Fibroblast of pulmonary artery (primary cell): ENCODE results near the gene COX4I1.
"Not testable (repeated sequence)": the region's sequence is repeated elsewhere in the genome, so short reads cannot be mapped to it uniquely, and the experiment has no call there.

Source experiments
- DNase-seq: peaks from one replicate; pipeline ENCODE4 v3.0.0-alpha.2; 2010; ENCODE audit warnings: low read depth
- H3K4me3 ChIP-seq: replicated peaks from 2 replicates; pipeline ENCODE4 v1.5.1; 2011; ENCODE audit warnings: low read depth, mild to moderate bottlenecking, control low read depth, low read length, moderate library complexity
- CTCF ChIP-seq: IDR thresholded peaks from 2 replicates; pipeline ENCODE4 v1.5.1; 2011; ENCODE audit warnings: mild to moderate bottlenecking, control low read depth, low read length, inconsistent platforms; ENCODE audit errors: missing control alignments

Gene COX4I1

GRCh38 chr16:85796599-85796998 is 2.9 kb upstream of the COX4I1 start:
- DNase-seq = no peak
- no peak for TF ChIP-seq CTCF
- no peak overlapping the region for H3K4me3 ChIP-seq

GRCh38 chr16:85798283-85798776 is 1.2 kb upstream of the COX4I1 start:
- H3K4me3 ChIP-seq = peak overlapping the region; percentile 92
- TF ChIP-seq CTCF = no peak
- DNase-seq = peak; percentile 8

- no peak for TF ChIP-seq CTCF
- peak overlapping the region; percentile 92 for H3K4me3 ChIP-seq
- peak; percentile 28 for DNase-seq
Observed at GRCh38 chr16:85798901-85799496, 496 bp upstream of the COX4I1 start.

- H3K4me3 ChIP-seq = peak overlapping the region; percentile 92
- peak; percentile 6 for DNase-seq
- no peak for TF ChIP-seq CTCF
Observed at GRCh38 chr16:85800321-85800669, 800 bp downstream of the COX4I1 start.

GRCh38 chr16:85803570-85803969 is 4.1 kb downstream of the COX4I1 start:
- TF ChIP-seq CTCF = no peak
- H3K4me3 ChIP-seq = no peak overlapping the region
- DNase-seq = no peak

- no peak overlapping the region for H3K4me3 ChIP-seq
- TF ChIP-seq CTCF = no peak
- no peak for DNase-seq
Observed at GRCh38 chr16:85805442-85806045, 6.0 kb downstream of the COX4I1 start.

- H3K4me3 ChIP-seq = no peak overlapping the region
- DNase-seq = no peak
- TF ChIP-seq CTCF = no peak
Observed at GRCh38 chr16:85806539-85806938, 7.0 kb downstream of the COX4I1 start.

- not testable (repeated sequence) for H3K4me3 ChIP-seq, DNase-seq
Observed at GRCh38 chr16:85807340-85807739, 7.8 kb downstream of the COX4I1 start.

- not testable (repeated sequence) for DNase-seq
Observed at GRCh38 chr16:85808104-85808503, 8.6 kb downstream of the COX4I1 start.

More at GRCh38 chr16:85808104-85808503, 8.6 kb downstream of the COX4I1 start:
- not testable (repeated sequence) for H3K4me3 ChIP-seq
